GM19099 (cell line): ENCODE measurements around the gene SLC6A18.

Experiments used
- POLR2A ChIP-seq: IDR thresholded peaks from 3 replicates; pipeline ENCODE4 v1.6.1; 2011; ENCODE audit warnings: low read depth; ENCODE audit not compliant: insufficient read length; ENCODE audit errors: extremely low read depth

The SLC6A18 gene

GRCh38 chr5:1293416-1294205 is 68.4 kb downstream of the SLC6A18 start:
- TF ChIP-seq POLR2A, result no peak

GRCh38 chr5:1294206-1294834 is 69.1 kb downstream of the SLC6A18 start:
- TF ChIP-seq POLR2A, result no peak

- no peak for TF ChIP-seq POLR2A
Observed at GRCh38 chr5:1294835-1295649, 69.9 kb downstream of the SLC6A18 start, which contains the start of gene TERT. TSS of gene TERT (minus strand) at chr5:1295068. CDS start at chr5:1294989, 79 bp downstream.

GRCh38 chr5:1295650-1296037 is 70.5 kb downstream of the SLC6A18 start:
- no peak for TF ChIP-seq POLR2A
